ENCODE data around the gene KIAA1958. TPM values are rescaled to one million over a fixed set of nuclear protein-coding genes. Genes with fewer than 3 reads are reported as not detected.

The KIAA1958 gene
- total and polyA plus RNA-seq, 9 donors = 5.7 to 40.3 (median 24.1) TPM

- Histone ChIP-seq H3K27ac (no peak overlapping the region), H3K4me3 (no peak overlapping the region), H3K36me3 (no peaks in the 10 kb centered on the region), H3K9me3 (no peaks in the 10 kb centered on the region), H3K4me1 (ENCODE audit: insufficient read depth) (no peaks in the 10 kb centered on the region), H3K27me3 (no peaks in the 10 kb centered on the region)
- no peak for DNase-seq
- WGBS, 3 donors = 77 to 82% (median 81%) methylated on average over 6 of the region's 6 CpGs
- TF ChIP-seq POLR2A (IDR thresholded peaks at IDR 0.05) (no peak), EP300 (IDR thresholded peaks at IDR 0.05) (no peak), CTCF (IDR thresholded peaks at IDR 0.05) (no peak)
- intact Hi-C loops (cut with DNase I) = no loop called here
These were observed 194.2 kb downstream of the KIAA1958 start for GRCh38 chr9:112680731-112681402.

DNA sequence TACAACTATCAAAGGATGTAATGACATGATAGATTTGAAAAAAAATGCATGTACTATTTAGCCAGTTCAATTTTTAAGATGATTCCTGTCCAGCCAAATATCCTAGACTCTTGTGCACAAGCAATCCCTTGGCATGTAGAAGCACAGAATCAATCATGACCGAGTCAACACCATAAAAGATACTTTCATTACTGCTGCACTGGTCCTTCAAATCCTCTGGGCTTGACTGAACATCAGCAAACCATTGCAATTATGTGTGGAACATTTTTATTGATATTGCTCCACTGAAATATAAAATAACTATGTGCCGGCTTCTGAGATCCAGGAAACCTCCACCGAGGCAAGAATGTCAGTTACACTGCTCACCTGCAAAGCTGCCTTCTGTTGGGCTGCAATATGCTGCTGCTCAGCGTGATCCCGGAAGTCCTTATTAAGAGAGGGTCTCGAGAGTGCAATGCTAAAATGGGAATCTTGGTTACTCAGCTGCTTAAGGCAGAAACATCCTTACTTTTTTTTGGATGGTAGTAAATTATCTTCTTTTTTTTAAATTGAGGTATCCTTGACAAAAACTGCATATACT lies 202.6 kb downstream of the KIAA1958 start:
- no peak overlapping the region for H3K27ac ChIP-seq
- no peaks in the 10 kb centered on the region for H3K4me1 ChIP-seq (ENCODE audit: insufficient read depth)
- intact Hi-C loops (cut with DNase I) = no loop called here
- WGBS, 3 donors = 85 to 92% (median 91%) methylated on average over 6 of the region's 6 CpGs
- no peaks in the 10 kb centered on the region for H3K9me3 ChIP-seq
- no peaks in the 10 kb centered on the region for H3K27me3 ChIP-seq
- DNase-seq = no peak
- no peak overlapping the region for H3K4me3 ChIP-seq
- TF ChIP-seq POLR2A (IDR thresholded peaks at IDR 0.05) (no peak), EP300 (IDR thresholded peaks at IDR 0.05) (no peak), CTCF (IDR thresholded peaks at IDR 0.05) (no peak)
- H3K36me3 ChIP-seq = no peaks in the 10 kb centered on the region

- TF ChIP-seq CTCF (IDR thresholded peaks at IDR 0.05) (no peak), EP300 (IDR thresholded peaks at IDR 0.05) (no peak), POLR2A (IDR thresholded peaks at IDR 0.05) (no peak)
These were observed 208.3 kb downstream of the KIAA1958 start for GRCh38 chr9:112694706-112695555.

DNA sequence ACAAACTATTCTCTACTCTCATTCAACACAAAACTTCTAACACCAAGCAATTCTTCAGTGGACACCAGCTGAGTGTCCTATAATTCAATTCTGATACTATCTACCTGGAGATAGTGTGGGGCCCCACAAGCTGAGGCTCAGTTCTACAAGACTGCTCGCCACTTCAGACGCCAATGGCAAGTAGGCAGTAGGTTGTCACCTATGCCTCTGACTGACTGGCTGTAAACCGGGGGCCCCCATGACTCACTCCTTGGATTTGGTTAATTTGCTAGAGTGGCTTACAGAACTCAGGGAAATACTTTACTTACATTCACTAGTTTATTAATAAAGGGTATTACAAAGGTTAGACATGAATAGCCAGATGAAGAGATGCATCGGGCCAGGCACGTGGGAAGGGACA lies 209.8 kb downstream of the KIAA1958 start:
- intact Hi-C loops (cut with DNase I) = no loop called here
- Histone ChIP-seq H3K27me3 (no peaks in the 10 kb centered on the region), H3K4me1 (ENCODE audit: insufficient read depth) (no peaks in the 10 kb centered on the region), H3K27ac (no peak overlapping the region), H3K4me3 (no peak overlapping the region), H3K9me3 (no peaks in the 10 kb centered on the region), H3K36me3 (no peaks in the 10 kb centered on the region)
- TF ChIP-seq EP300 (IDR thresholded peaks at IDR 0.05) (no peak), CTCF (IDR thresholded peaks at IDR 0.05) (no peak), POLR2A (IDR thresholded peaks at IDR 0.05) (no peak)
- no peak for DNase-seq
- WGBS, 3 donors = 96 to 98% (median 97%) methylated on average over 5 of the region's 5 CpGs

More at GRCh38 chr9:112694706-112695555, 208.3 kb downstream of the KIAA1958 start:
- no peak overlapping the region for H3K4me3 ChIP-seq
- peak overlapping the region in 1 of 2 donors; percentile 26 for H3K27ac ChIP-seq
- intact Hi-C loops (cut with DNase I) = no loop called here
- no peak for DNase-seq
- H3K27me3 ChIP-seq = no peaks in the 10 kb centered on the region
- H3K36me3 ChIP-seq = no peaks in the 10 kb centered on the region
- 60 to 73% (median 61%) methylated on average over 4 of the region's 4 CpGs for WGBS, 3 donors
- H3K4me1 ChIP-seq (ENCODE audit: insufficient read depth) = no peaks in the 10 kb centered on the region
- no peaks in the 10 kb centered on the region for H3K9me3 ChIP-seq
